HG03457 (cell line): ENCODE results near the gene BORCS5.
"Not testable (repeated sequence)": the region's sequence is repeated elsewhere in the genome, so short reads cannot be mapped to it uniquely, and the experiment has no call there.

Experiments
- ATAC-seq: cut with Tn5 transposase; IDR thresholded peaks from one replicate; pipeline ENCODE4 v1.9.1; 2021; ENCODE audit warnings: moderate number of reproducible peaks; ENCODE audit not compliant: unreplicated experiment

Gene BORCS5

GRCh38 chr12:12456637-12457036, 99.8 kb downstream of the BORCS5 start:
- ATAC-seq: no peak

- ATAC-seq: no peak
Observed at GRCh38 chr12:12460935-12461922, 104.4 kb downstream of the BORCS5 start.

- ATAC-seq: no peak
Observed at GRCh38 chr12:12461923-12462315, 105.0 kb downstream of the BORCS5 start.

- no peak for ATAC-seq
Observed at GRCh38 chr12:12465522-12465921, 108.6 kb downstream of the BORCS5 start.

- ATAC-seq: no peak
Observed at GRCh38 chr12:12466157-12466556, 109.3 kb downstream of the BORCS5 start.

GRCh38 chr12:12467264-12467663, 110.4 kb downstream of the BORCS5 start:
- ATAC-seq: no peak

- ATAC-seq: no peak
Observed at GRCh38 chr12:12467688-12468261, 110.9 kb downstream of the BORCS5 start.

GRCh38 chr12:12468575-12468974, 111.7 kb downstream of the BORCS5 start:
- ATAC-seq: no peak

- ATAC-seq: no peak
Observed at GRCh38 chr12:12469386-12469785, 112.5 kb downstream of the BORCS5 start.

GRCh38 chr12:12470751-12471306, 114.0 kb downstream of the BORCS5 start:
- ATAC-seq: no peak

GRCh38 chr12:12471982-12472961, 115.4 kb downstream of the BORCS5 start:
- not testable (repeated sequence) for ATAC-seq

- ATAC-seq: no peak
Observed at GRCh38 chr12:12473223-12473622, 116.3 kb downstream of the BORCS5 start.

GRCh38 chr12:12474471-12474928, 117.6 kb downstream of the BORCS5 start:
- peak; percentile 24 for ATAC-seq

GRCh38 chr12:12474931-12475795, 118.3 kb downstream of the BORCS5 start:
- ATAC-seq: peak; percentile 92

GRCh38 chr12:12476857-12477531, 120.1 kb downstream of the BORCS5 start:
- no peak for ATAC-seq

- ATAC-seq: no peak
Observed at GRCh38 chr12:12477532-12477890, 120.6 kb downstream of the BORCS5 start.

- no peak for ATAC-seq
Observed at GRCh38 chr12:12480074-12480473, 123.2 kb downstream of the BORCS5 start.

GRCh38 chr12:12481631-12482030, 124.8 kb downstream of the BORCS5 start:
- no peak for ATAC-seq

GRCh38 chr12:12482150-12482761, 125.4 kb downstream of the BORCS5 start:
- ATAC-seq: no peak
